Ascending aorta (tissue), 2 donors: Measurements from ENCODE around the gene GP1BB. TPM values are rescaled to one million over a fixed set of nuclear protein-coding genes. Genes with fewer than 3 reads are reported as not detected.

Experiments
- DNase-seq, 2 donors: peaks; one replicate each; pipeline ENCODE4 v3.0.0-alpha.2; 2019; ENCODE audit warnings: low spot score in 2 of 2
- H3K27ac ChIP-seq, 2 donors: fragments of 200-600 bp; sonication (generic); one replicate each; pipeline ENCODE4 v1.5.1; 2016 to 2017; ENCODE audit warnings: mild to moderate bottlenecking in 1 of 2
- H3K27me3 ChIP-seq: fragments of 200-600 bp; sonication (generic); one replicate; pipeline ENCODE4 v1.5.1; 2017
- H3K36me3 ChIP-seq, 2 donors: fragments of 200-600 bp; sonication (generic); one replicate each; pipeline ENCODE4 v1.5.1; 2016
- H3K4me1 ChIP-seq, 2 donors: fragments of 200-600 bp; sonication (generic); one replicate each; pipeline ENCODE4 v1.5.1; 2016 to 2017; ENCODE audit warnings: mild to moderate bottlenecking in 1 of 2
- H3K4me3 ChIP-seq, 2 donors: fragments of 200-600 bp; sonication (generic); one replicate each; pipeline ENCODE4 v1.5.1; 2016 to 2017; ENCODE audit warnings: mild to moderate bottlenecking in 1 of 2
- H3K9me3 ChIP-seq, 2 donors: fragments of 200-600 bp; sonication (generic); one replicate each; pipeline ENCODE4 v1.5.1; 2016
- CTCF ChIP-seq, 3 experiments: fragments of 200-600 bp in 2 of 3; fragments of 450-650 bp in 1 of 3; sonication (generic) in 2 of 3; IDR thresholded peaks; one replicate each; pipeline ENCODE4 v1.5.1; 2016 to 2019; ENCODE audit warnings: antibody characterized with exemption in 3 of 3, mild to moderate bottlenecking in 1 of 3, moderate library complexity in 1 of 3
- intact Hi-C: fragments of 100-400 bp; cut with DNase I; formaldehyde crosslinking; loops from one replicate; pipeline ENCODE4 v1.15.1; 2023
- total RNA-seq: library from RNA; depleted of rRNA; stranded (reverse); fragments of >200 nt; gene quantifications from one replicate; pipeline ENCODE4 v1.1.0, GENCODE V29; 2016

The GP1BB gene
- total RNA-seq, 1 donor from 2014 or later, result 50.2 TPM

- no peaks in the 10 kb centered on the region for H3K27me3 ChIP-seq
- DNase-seq, result no peak
- H3K36me3 ChIP-seq, result no peaks in the 10 kb centered on the region
- H3K9me3 ChIP-seq, result no peaks in the 10 kb centered on the region
- intact Hi-C loops, result no loop called here
- no peaks in the 10 kb centered on the region for H3K4me1 ChIP-seq
- no peak for TF ChIP-seq CTCF (IDR thresholded peaks at IDR 0.05)
- no peak overlapping the region for H3K27ac ChIP-seq
- H3K4me3 ChIP-seq, result peak overlapping the region; percentile 26 to 30
Observed at GRCh38 chr22:19766240-19766510, 42.8 kb downstream of the GP1BB start.

- no peaks in the 10 kb centered on the region for H3K27me3 ChIP-seq
- TF ChIP-seq CTCF (IDR thresholded peaks at IDR 0.05), result no peak
- H3K36me3 ChIP-seq, result no peaks in the 10 kb centered on the region
- H3K9me3 ChIP-seq, result no peaks in the 10 kb centered on the region
- DNase-seq, result peak in 1 of 2 donors; percentile 73
- H3K4me3 ChIP-seq, result peak overlapping the region; percentile 26 to 30
- intact Hi-C loops, result no loop called here
- H3K4me1 ChIP-seq, result no peaks in the 10 kb centered on the region
- no peak overlapping the region for H3K27ac ChIP-seq
Observed at GRCh38 chr22:19766511-19767426, 43.4 kb downstream of the GP1BB start.

- H3K27ac ChIP-seq, result no peak overlapping the region
- no peaks in the 10 kb centered on the region for H3K27me3 ChIP-seq
- no peaks in the 10 kb centered on the region for H3K4me1 ChIP-seq
- intact Hi-C loops, result no loop called here
- H3K4me3 ChIP-seq, result peak overlapping the region in 1 of 2 donors; percentile 30
- H3K9me3 ChIP-seq, result no peaks in the 10 kb centered on the region
- H3K36me3 ChIP-seq, result no peaks in the 10 kb centered on the region
- no peak for DNase-seq
- TF ChIP-seq CTCF (IDR thresholded peaks at IDR 0.05), result no peak
Observed at GRCh38 chr22:19767427-19768341, 44.3 kb downstream of the GP1BB start.

DNA sequence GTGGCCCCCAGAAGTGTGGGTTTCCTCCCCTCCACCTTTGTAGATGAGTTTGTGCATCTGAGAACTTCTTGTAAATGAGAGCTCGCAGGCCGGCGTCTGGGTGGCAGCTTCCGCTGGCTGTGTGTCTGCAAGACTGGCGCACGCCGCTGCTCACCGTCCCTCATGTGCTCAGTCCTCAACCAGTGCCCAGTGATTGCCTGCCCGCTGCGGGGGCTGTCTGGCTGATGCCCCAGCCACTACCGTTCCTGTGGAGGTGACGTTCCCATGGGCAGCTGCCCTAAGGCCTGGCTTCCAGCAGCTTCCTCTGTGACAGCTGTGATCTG lies 46.0 kb downstream of the GP1BB start:
- Histone ChIP-seq H3K4me3 (no peak overlapping the region), H3K4me1 (no peaks in the 10 kb centered on the region), H3K27ac (no peak overlapping the region), H3K36me3 (no peaks in the 10 kb centered on the region), H3K27me3 (no peaks in the 10 kb centered on the region), H3K9me3 (no peaks in the 10 kb centered on the region)
- intact Hi-C loops, result no loop called here
- no peak for TF ChIP-seq CTCF (IDR thresholded peaks at IDR 0.05)
- DNase-seq, result no peak

DNA sequence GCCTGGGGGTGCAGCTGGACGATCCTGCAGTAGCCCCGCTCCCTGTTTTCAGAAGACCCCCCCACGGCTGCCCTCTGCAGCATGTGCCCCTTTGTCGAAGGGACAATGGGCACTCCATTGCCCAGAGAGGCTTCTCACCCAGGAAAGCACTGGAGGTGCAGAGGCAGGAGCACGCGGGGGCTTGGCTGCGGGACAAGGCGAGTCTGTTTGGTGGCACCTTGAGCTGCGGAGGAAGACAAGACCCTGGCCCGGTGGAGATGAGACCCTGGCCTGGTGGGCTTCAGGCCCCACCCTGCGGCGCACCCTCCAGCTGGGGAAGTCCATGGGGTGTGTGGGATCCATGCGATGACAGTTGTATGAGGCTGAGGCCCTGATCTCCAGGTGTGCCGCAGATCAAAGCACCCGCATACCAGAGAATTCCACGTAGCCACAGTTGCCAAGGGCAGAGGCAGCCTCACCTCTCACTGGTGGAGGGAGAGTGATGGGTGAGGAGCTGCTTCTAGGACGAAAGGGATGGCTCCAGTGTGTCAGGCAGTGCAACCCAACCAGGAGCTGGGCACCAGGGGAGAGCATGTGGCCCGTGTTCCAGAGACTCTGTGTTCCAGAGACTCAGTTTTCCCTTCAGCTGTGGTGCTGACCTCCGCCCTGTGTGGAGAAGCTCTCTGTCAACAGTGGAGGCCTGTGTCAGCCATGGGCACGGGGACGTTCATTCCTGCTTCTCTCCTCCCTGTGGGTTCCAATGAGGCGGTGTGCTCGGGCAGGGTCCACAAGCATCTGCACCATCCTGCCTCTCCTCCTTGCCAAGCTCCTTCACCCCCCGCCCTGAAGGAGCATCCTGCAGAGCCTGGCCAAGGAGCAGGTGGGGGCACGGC lies 47.2 kb downstream of the GP1BB start:
- TF ChIP-seq CTCF (IDR thresholded peaks at IDR 0.05), result no peak
- H3K27ac ChIP-seq, result no peak overlapping the region
- no peaks in the 10 kb centered on the region for H3K4me1 ChIP-seq
- H3K4me3 ChIP-seq, result no peak overlapping the region
- H3K27me3 ChIP-seq, result no peaks in the 10 kb centered on the region
- intact Hi-C loops, result no loop called here
- no peaks in the 10 kb centered on the region for H3K9me3 ChIP-seq
- no peak for DNase-seq
- H3K36me3 ChIP-seq, result no peaks in the 10 kb centered on the region
